GM23248 (cell line): ENCODE measurements around the gene TSHR. TPM values are rescaled to one million over a fixed set of nuclear protein-coding genes. Genes with fewer than 3 reads are reported as not detected.
"Not testable (repeated sequence)": the region's sequence is repeated elsewhere in the genome, so short reads cannot be mapped to it uniquely, and the experiment has no call there.

Experiments used
- DNase-seq: peaks from one replicate; pipeline ENCODE4 v3.0.0-alpha.2; 2015
- H2AFZ ChIP-seq: fragments of 200-600 bp; sonication (generic); 2 replicates; pipeline ENCODE4 v1.6.1; 2016; ENCODE audit warnings: antibody characterized with exemption
- H3F3A ChIP-seq: fragments of 200-600 bp; sonication (generic); 2 replicates; pipeline ENCODE4 v1.6.1; 2016; ENCODE audit warnings: mild to moderate bottlenecking, antibody characterized with exemption, mixed run types; ENCODE audit not compliant: insufficient read depth
- H3K27ac ChIP-seq: fragments of 200-600 bp; sonication (generic); 2 replicates; pipeline ENCODE4 v1.5.1; 2016; ENCODE audit warnings: mild to moderate bottlenecking
- H3K27me3 ChIP-seq: fragments of 200-600 bp; sonication (generic); replicated peaks from 2 replicates; pipeline ENCODE4 v1.6.1; 2016; ENCODE audit warnings: mild to moderate bottlenecking; ENCODE audit not compliant: insufficient read depth
- H3K36me3 ChIP-seq: fragments of 200-600 bp; sonication (generic); 2 replicates; pipeline ENCODE4 v1.6.1; 2016; ENCODE audit warnings: low read depth, mild to moderate bottlenecking
- H3K4me1 ChIP-seq: fragments of 200-600 bp; sonication (generic); 2 replicates; pipeline ENCODE4 v1.6.1; 2016; ENCODE audit warnings: mild to moderate bottlenecking; ENCODE audit not compliant: insufficient read depth
- H3K4me2 ChIP-seq: fragments of 200-600 bp; sonication (generic); one replicate; pipeline ENCODE4 v1.6.1; 2016; ENCODE audit warnings: mild to moderate bottlenecking; ENCODE audit not compliant: unreplicated experiment
- H3K4me3 ChIP-seq: fragments of 200-600 bp; sonication (generic); 2 replicates; pipeline ENCODE4 v1.5.1; 2016; ENCODE audit warnings: mild to moderate bottlenecking
- H3K79me2 ChIP-seq: fragments of 200-600 bp; sonication (generic); 2 replicates; pipeline ENCODE4 v1.6.1; 2016; ENCODE audit warnings: mild to moderate bottlenecking; ENCODE audit not compliant: insufficient read depth
- H3K9ac ChIP-seq: fragments of 200-600 bp; sonication (generic); 2 replicates; pipeline ENCODE4 v1.6.1; 2016; ENCODE audit warnings: mild to moderate bottlenecking
- H3K9me2 ChIP-seq: fragments of 200-600 bp; sonication (generic); 2 replicates; pipeline ENCODE4 v1.6.1; 2016; ENCODE audit warnings: mixed run types, mild to moderate bottlenecking, moderate library complexity; ENCODE audit not compliant: insufficient read depth
- H3K9me3 ChIP-seq: fragments of 200-600 bp; sonication (generic); one replicate; pipeline ENCODE4 v1.6.1; 2017; ENCODE audit warnings: low read depth
- H4K20me1 ChIP-seq: fragments of 200-600 bp; sonication (generic); 2 replicates; pipeline ENCODE4 v1.6.0; 2016; ENCODE audit not compliant: insufficient read depth
- EZH2 ChIP-seq: fragments of 200-600 bp; sonication (generic); IDR thresholded peaks from 2 replicates; pipeline ENCODE4 v1.6.1; 2018; ENCODE audit warnings: antibody characterized with exemption, mild to moderate bottlenecking; ENCODE audit not compliant: insufficient read depth, poor library complexity, severe bottlenecking
- EZH2phosphoT487 ChIP-seq: fragments of 200-600 bp; sonication (generic); IDR thresholded peaks from 2 replicates; pipeline ENCODE4 v1.6.1; 2018; ENCODE audit warnings: antibody characterized with exemption, moderate library complexity, mild to moderate bottlenecking, low read depth; ENCODE audit not compliant: insufficient read depth
- WGBS, 2 experiments: methylation state at CpG; one replicate each; pipeline ENCODE4 v1.1.6; 2015 to 2017; ENCODE audit warnings: low lambda C conversion rate in 2 of 2, low coverage in 1 of 2; ENCODE audit errors: missing lambda C conversion rate in 2 of 2; 5-methylcytosine and 5-hydroxymethylcytosine counted together
- in situ Hi-C: fragments of 300-500 bp; cut with MboI; formaldehyde crosslinking; loops from 2 replicates; pipeline ENCODE4 v1.15.0; 2020
- polyA plus RNA-seq: library from polyadenylated mRNA; unstranded; fragments of >200 nt; fragmentation: Nextera tagmentation; extraction: Ambion mirVana; gene quantifications from 2 replicates; pipeline ENCODE4 v1.2.1, GENCODE V29; 2016
- total RNA-seq: library from RNA; depleted of rRNA; stranded (reverse); fragments of >200 nt; shearing (Covaris generic); gene quantifications from 2 replicates; pipeline ENCODE4 v1.2.3, GENCODE V29; 2014

Gene TSHR
- total and polyA plus RNA-seq, 2 experiments from 2014 or later = not detected

DNA sequence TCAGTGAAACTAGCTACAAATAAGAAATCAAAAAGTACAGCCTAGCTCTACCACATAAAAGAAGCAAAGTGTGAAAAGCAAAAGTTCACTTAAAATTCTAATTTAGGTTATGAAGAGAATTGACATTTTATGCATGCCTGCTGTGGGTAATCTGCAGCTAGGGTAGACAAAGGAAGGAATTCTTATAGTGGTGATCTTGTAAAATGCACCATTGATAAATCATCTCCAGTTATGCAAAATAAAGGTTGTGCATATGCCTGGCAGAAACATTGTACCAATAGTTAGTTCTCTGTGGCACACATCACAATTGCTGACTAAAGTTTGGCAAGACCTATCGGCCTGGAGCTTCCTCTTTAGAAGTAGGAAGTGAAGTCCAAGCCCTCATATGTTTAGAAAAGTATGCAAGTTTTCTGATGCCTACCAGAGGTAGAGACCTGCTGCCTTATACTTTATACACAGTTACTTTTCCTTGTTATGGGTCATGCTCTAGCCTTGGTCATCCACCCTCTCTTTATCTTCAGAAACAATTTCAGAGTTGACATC is 78.3 kb downstream of the TSHR start:
- Histone ChIP-seq H3K9me2 (no peaks in the 10 kb centered on the region), H3K4me2 (no peak overlapping the region), H3K9me3 (no peaks in the 10 kb centered on the region), H3K79me2 (no peaks in the 10 kb centered on the region), H3K27me3 (no peaks in the 10 kb centered on the region), H2AFZ (no peak overlapping the region), H3K4me1 (no peaks in the 10 kb centered on the region), H3K36me3 (no peaks in the 10 kb centered on the region), H3K9ac (no peak overlapping the region), H3K27ac (no peak overlapping the region), H3K4me3 (no peak overlapping the region), H4K20me1 (no peaks in the 10 kb centered on the region), H3F3A (no peaks in the 10 kb centered on the region)
- TF ChIP-seq EZH2phosphoT487 (no peak), EZH2 (no peak)
- WGBS, 2 experiments = 0% methylated on average over 1 of the region's 1 CpG
- DNase-seq = no peak
- in situ Hi-C loops = no loop called here

GRCh38 chr14:81042438-81042837 is 87.0 kb downstream of the TSHR start:
- Histone ChIP-seq H3K9me3 (no peaks in the 10 kb centered on the region), H3K27ac (no peak overlapping the region), H3K36me3 (no peaks in the 10 kb centered on the region), H3K27me3 (no peaks in the 10 kb centered on the region), H3K9ac (no peak overlapping the region), H3K4me1 (no peaks in the 10 kb centered on the region), H4K20me1 (no peaks in the 10 kb centered on the region), H3F3A (no peaks in the 10 kb centered on the region), H3K4me2 (no peak overlapping the region), H2AFZ (no peak overlapping the region), H3K4me3 (no peak overlapping the region), H3K79me2 (no peaks in the 10 kb centered on the region), H3K9me2 (no peaks in the 10 kb centered on the region)
- DNase-seq = no peak
- in situ Hi-C loops = no loop called here
- WGBS, 2 experiments = 12 to 17% methylated on average over 1 of the region's 1 CpG
- no peak for TF ChIP-seq EZH2phosphoT487
- TF ChIP-seq EZH2 = no peak

DNA sequence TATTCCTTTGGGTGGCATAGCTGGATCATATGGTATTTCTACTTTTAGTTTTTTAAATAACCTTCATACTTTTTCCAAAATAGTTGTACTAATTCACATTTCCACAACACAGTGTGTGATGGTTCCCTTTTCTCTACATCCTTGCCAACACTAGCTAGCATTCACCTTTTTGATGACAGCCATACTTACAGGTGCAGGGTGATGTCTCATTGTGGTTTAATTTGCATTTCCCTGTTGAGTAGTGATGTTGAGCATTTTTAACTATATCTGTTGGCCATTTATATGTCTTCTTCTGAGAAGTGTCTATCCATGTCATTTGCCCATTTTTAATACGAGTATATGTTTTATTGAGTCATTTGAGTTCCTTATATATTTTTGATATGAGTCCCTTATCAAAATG is 96.1 kb downstream of the TSHR start:
- H3K9me3 ChIP-seq = no peaks in the 10 kb centered on the region
- H3K27me3 ChIP-seq = no peaks in the 10 kb centered on the region
- H3F3A ChIP-seq = no peaks in the 10 kb centered on the region
- H2AFZ ChIP-seq = no peak overlapping the region
- DNase-seq = no peak
- in situ Hi-C loops = no loop called here
- H3K79me2 ChIP-seq = no peaks in the 10 kb centered on the region
- 16 to 32% methylated on average over 1 of the region's 1 CpG for WGBS, 2 experiments
- H3K36me3 ChIP-seq = no peaks in the 10 kb centered on the region
- TF ChIP-seq EZH2 (no peak), EZH2phosphoT487 (no peak)
- H3K4me1 ChIP-seq = no peaks in the 10 kb centered on the region
- H3K27ac ChIP-seq = no peak overlapping the region
- H3K9me2 ChIP-seq = no peaks in the 10 kb centered on the region
- no peak overlapping the region for H3K9ac ChIP-seq
- no peak overlapping the region for H3K4me2 ChIP-seq
- no peak overlapping the region for H3K4me3 ChIP-seq
- no peaks in the 10 kb centered on the region for H4K20me1 ChIP-seq

DNA sequence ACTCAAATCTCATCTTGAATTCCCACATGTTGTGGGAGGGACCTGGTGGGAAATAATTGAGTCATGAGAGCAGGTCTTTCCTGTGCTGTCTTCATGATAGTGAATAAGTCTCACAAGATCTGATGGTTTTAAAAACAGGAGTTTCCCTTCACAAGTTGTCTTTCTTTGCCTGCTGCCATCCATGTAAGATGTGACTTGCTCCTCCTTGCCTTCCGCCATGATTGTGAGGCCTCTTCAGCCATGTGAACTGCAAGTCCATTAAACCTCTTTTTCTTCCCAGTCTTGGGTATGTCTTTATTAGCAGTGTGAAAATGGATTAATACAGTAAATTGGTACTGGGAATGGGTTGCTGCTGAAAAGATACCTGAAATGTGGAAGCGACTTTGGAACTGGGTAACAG is 98.6 kb downstream of the TSHR start:
- H4K20me1 ChIP-seq, H2AFZ ChIP-seq, H3F3A ChIP-seq, in situ Hi-C loops, H3K4me3 ChIP-seq, H3K27me3 ChIP-seq, H3K9ac ChIP-seq, H3K4me1 ChIP-seq, H3K9me3 ChIP-seq, H3K4me2 ChIP-seq, H3K79me2 ChIP-seq, H3K27ac ChIP-seq, DNase-seq, H3K9me2 ChIP-seq, H3K36me3 ChIP-seq: not testable (repeated sequence)
- 49 to 58% methylated on average over 2 of the region's 2 CpGs for WGBS, 2 experiments

DNA sequence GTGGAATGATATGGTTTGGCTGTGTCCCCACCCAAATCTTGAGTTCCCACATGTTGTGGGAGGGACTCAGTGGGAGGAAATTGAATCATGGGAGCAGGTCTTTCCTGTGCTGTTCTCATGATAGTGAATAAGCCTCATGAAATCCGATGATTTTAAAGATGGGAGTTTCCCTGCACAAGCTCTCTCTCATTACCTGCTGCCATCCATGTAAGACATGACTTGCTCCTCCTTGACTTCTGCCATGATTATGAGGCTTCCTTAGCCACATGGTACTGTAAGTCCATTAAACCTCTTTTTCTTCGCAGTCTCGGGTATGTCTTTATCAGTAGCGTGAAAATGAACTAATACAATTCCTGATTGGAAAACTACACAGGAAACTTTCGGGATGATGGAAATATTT is 100.5 kb downstream of the TSHR start:
- WGBS, 2 experiments = 74 to 78% methylated on average over 5 of the region's 5 CpGs
- no peaks in the 10 kb centered on the region for H3K4me1 ChIP-seq
- no peaks in the 10 kb centered on the region for H4K20me1 ChIP-seq
- H3K27me3 ChIP-seq = no peaks in the 10 kb centered on the region
- TF ChIP-seq EZH2phosphoT487 (no peak), EZH2 (no peak)
- no peaks in the 10 kb centered on the region for H3K36me3 ChIP-seq
- no peaks in the 10 kb centered on the region for H3F3A ChIP-seq
- in situ Hi-C loops = no loop called here
- H3K9ac ChIP-seq = no peak overlapping the region
- H3K4me3 ChIP-seq = no peak overlapping the region
- H3K79me2 ChIP-seq = no peaks in the 10 kb centered on the region
- no peak overlapping the region for H2AFZ ChIP-seq
- H3K9me3 ChIP-seq = no peaks in the 10 kb centered on the region
- H3K4me2 ChIP-seq = no peak overlapping the region
- no peak for DNase-seq
- H3K9me2 ChIP-seq = no peaks in the 10 kb centered on the region
- no peak overlapping the region for H3K27ac ChIP-seq
